ENCODE data around the gene DSCAML1. TPM values are rescaled to one million over a fixed set of nuclear protein-coding genes. Genes with fewer than 3 reads are reported as not detected.

DSCAML1 gene
- total and polyA plus RNA-seq, 2 experiments from 2014 or later: not detected

- H3K9ac ChIP-seq: no peak overlapping the region
- H3K27ac ChIP-seq: no peak overlapping the region
- H3F3A ChIP-seq (ENCODE audit: insufficient read depth): no peaks in the 10 kb centered on the region
- in situ Hi-C loops (cut with MboI): no loop called here
- no peaks in the 10 kb centered on the region for H3K79me2 ChIP-seq (ENCODE audit: insufficient read depth)
- no peaks in the 10 kb centered on the region for H3K9me3 ChIP-seq (ENCODE audit: low read depth)
- H4K20me1 ChIP-seq (ENCODE audit: insufficient read depth): no peaks in the 10 kb centered on the region
- H2AFZ ChIP-seq: no peak overlapping the region
- no peak for DNase-seq
- no peaks in the 10 kb centered on the region for H3K4me1 ChIP-seq (ENCODE audit: insufficient read depth)
- TF ChIP-seq EZH2phosphoT487 (IDR thresholded peaks at IDR 0.05; ENCODE audit: insufficient read depth, low read depth): no peak
- TF ChIP-seq EZH2 (IDR thresholded peaks at IDR 0.05; ENCODE audit: insufficient read depth, poor library complexity, severe bottlenecking): no peak
- no peak overlapping the region for H3K4me3 ChIP-seq
- H3K9me2 ChIP-seq (ENCODE audit: insufficient read depth): no peaks in the 10 kb centered on the region
- WGBS, 2 experiments (ENCODE audit: low coverage in 1 of 2, low lambda C conversion rate in 2 of 2, missing lambda C conversion rate in 2 of 2): 96 to 98% methylated on average over 7 of the region's 7 CpGs
- H3K27me3 ChIP-seq (replicated peaks; ENCODE audit: insufficient read depth): no peaks in the 10 kb centered on the region
- no peak overlapping the region for H3K4me2 ChIP-seq (ENCODE audit: unreplicated experiment)
- H3K36me3 ChIP-seq (ENCODE audit: low read depth): peaks cover 13% of the 10 kb centered on the region; the same call in 1 of the 2 replicates
These were observed 383.4 kb downstream of the DSCAML1 start for GRCh38 chr11:117413616-117414015.

DNA sequence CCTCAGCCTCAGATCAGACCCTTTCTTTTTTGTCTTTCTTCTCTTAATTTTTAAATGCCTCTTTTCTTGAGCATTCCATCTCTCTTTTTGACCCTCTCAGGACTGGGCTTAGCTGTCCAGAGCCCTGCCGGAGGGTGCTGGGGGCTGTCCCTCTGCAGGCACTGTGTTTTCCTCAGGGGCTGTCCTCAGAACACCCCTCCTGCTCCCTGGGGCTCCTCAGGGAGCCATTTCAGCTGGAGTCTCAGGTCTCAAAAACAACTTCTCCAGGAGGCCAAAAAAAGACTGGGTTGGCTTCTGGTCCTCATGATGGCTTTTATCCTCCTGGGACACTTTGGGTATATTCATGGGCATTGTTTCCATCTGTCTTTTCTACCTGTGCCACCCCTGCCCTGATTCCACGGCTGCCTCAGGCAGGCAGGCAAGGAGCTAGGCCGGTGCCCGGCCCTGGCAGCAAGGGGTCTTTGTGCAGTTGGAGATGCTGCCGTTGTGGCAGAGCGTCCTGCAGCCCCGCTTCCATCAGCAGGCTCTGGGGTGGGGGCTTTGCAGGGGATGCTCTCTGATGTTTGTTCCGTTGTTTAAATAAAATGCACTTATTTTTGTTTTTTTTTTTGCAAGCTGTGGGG is 384.3 kb downstream of the DSCAML1 start:
- H3K27me3 ChIP-seq (replicated peaks; ENCODE audit: insufficient read depth): no peaks in the 10 kb centered on the region
- no peak overlapping the region for H3K4me3 ChIP-seq
- H3K79me2 ChIP-seq (ENCODE audit: insufficient read depth): no peaks in the 10 kb centered on the region
- in situ Hi-C loops (cut with MboI): no loop called here
- no peak overlapping the region for H3K4me2 ChIP-seq (ENCODE audit: unreplicated experiment)
- H4K20me1 ChIP-seq (ENCODE audit: insufficient read depth): no peaks in the 10 kb centered on the region
- no peak for DNase-seq
- no peak for TF ChIP-seq EZH2phosphoT487 (IDR thresholded peaks at IDR 0.05; ENCODE audit: insufficient read depth, low read depth)
- no peak for TF ChIP-seq EZH2 (IDR thresholded peaks at IDR 0.05; ENCODE audit: insufficient read depth, poor library complexity, severe bottlenecking)
- no peaks in the 10 kb centered on the region for H3F3A ChIP-seq (ENCODE audit: insufficient read depth)
- H3K9me2 ChIP-seq (ENCODE audit: insufficient read depth): no peaks in the 10 kb centered on the region
- H3K4me1 ChIP-seq (ENCODE audit: insufficient read depth): no peaks in the 10 kb centered on the region
- no peak overlapping the region for H3K27ac ChIP-seq
- H3K36me3 ChIP-seq (ENCODE audit: low read depth): peaks cover 21% of the 10 kb centered on the region; the same call in 1 of the 2 replicates
- no peak overlapping the region for H2AFZ ChIP-seq
- H3K9ac ChIP-seq: no peak overlapping the region
- WGBS, 2 experiments (ENCODE audit: low coverage in 1 of 2, low lambda C conversion rate in 2 of 2, missing lambda C conversion rate in 2 of 2): 82% methylated on average over 8 of the region's 8 CpGs
- no peaks in the 10 kb centered on the region for H3K9me3 ChIP-seq (ENCODE audit: low read depth)

GRCh38 chr11:117412176-117412575 is 384.8 kb downstream of the DSCAML1 start:
- Histone ChIP-seq H3K4me2 (ENCODE audit: unreplicated experiment) (no peak overlapping the region), H3K4me1 (ENCODE audit: insufficient read depth) (no peaks in the 10 kb centered on the region), H3K9ac (no peak overlapping the region), H3K4me3 (no peak overlapping the region), H3K9me2 (ENCODE audit: insufficient read depth) (no peaks in the 10 kb centered on the region), H3F3A (ENCODE audit: insufficient read depth) (no peaks in the 10 kb centered on the region), H2AFZ (no peak overlapping the region), H4K20me1 (ENCODE audit: insufficient read depth) (no peaks in the 10 kb centered on the region), H3K27ac (no peak overlapping the region), H3K79me2 (ENCODE audit: insufficient read depth) (no peaks in the 10 kb centered on the region), H3K36me3 (ENCODE audit: low read depth) (peaks cover 24% of the 10 kb centered on the region; the same call in 1 of the 2 replicates), H3K27me3 (replicated peaks; ENCODE audit: insufficient read depth) (no peaks in the 10 kb centered on the region), H3K9me3 (ENCODE audit: low read depth) (no peaks in the 10 kb centered on the region)
- 97% methylated on average over 9 to 10 of the region's 10 CpGs for WGBS, 2 experiments (ENCODE audit: low coverage in 1 of 2, low lambda C conversion rate in 2 of 2, missing lambda C conversion rate in 2 of 2)
- in situ Hi-C loops (cut with MboI): no loop called here
- TF ChIP-seq EZH2phosphoT487 (IDR thresholded peaks at IDR 0.05; ENCODE audit: insufficient read depth, low read depth) (no peak), EZH2 (IDR thresholded peaks at IDR 0.05; ENCODE audit: insufficient read depth, poor library complexity, severe bottlenecking) (no peak)
- no peak for DNase-seq

DNA sequence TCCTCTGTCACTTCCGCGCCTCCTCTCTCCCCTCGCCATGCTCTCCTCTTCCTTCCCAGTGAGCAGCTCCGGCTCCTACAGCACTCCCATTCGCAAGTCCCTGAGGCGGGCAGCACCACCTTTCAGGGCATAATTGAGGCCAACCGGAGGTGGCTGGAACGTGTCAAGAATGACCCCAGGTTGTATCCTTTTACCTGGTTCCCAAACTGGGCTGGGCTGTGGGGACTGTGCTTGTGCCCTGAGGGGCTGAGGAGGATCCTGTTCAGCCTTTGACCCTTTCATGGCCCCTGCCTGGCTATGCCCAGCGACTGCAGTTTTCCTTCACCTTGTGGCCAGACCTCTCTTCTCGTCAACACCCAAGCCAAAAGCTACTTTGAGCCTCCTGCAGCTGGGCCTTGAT is 385.3 kb downstream of the DSCAML1 start:
- H3K9me3 ChIP-seq (ENCODE audit: low read depth): no peaks in the 10 kb centered on the region
- WGBS, 2 experiments (ENCODE audit: low coverage in 1 of 2, low lambda C conversion rate in 2 of 2, missing lambda C conversion rate in 2 of 2): 92 to 94% methylated on average over 10 of the region's 10 CpGs

More for the DNA sequence above, 385.3 kb downstream of the DSCAML1 start:
- no peaks in the 10 kb centered on the region for H3K4me1 ChIP-seq (ENCODE audit: insufficient read depth)
- no peak for TF ChIP-seq EZH2phosphoT487 (IDR thresholded peaks at IDR 0.05; ENCODE audit: insufficient read depth, low read depth)
- no peak for TF ChIP-seq EZH2 (IDR thresholded peaks at IDR 0.05; ENCODE audit: insufficient read depth, poor library complexity, severe bottlenecking)
- H3K9ac ChIP-seq: no peak overlapping the region
- no peak overlapping the region for H3K4me3 ChIP-seq
- H3K27me3 ChIP-seq (replicated peaks; ENCODE audit: insufficient read depth): no peaks in the 10 kb centered on the region
- H3K79me2 ChIP-seq (ENCODE audit: insufficient read depth): no peaks in the 10 kb centered on the region
- H3K9me2 ChIP-seq (ENCODE audit: insufficient read depth): no peaks in the 10 kb centered on the region
- DNase-seq: no peak
- no peak overlapping the region for H3K27ac ChIP-seq
- H3F3A ChIP-seq (ENCODE audit: insufficient read depth): no peaks in the 10 kb centered on the region
- no peaks in the 10 kb centered on the region for H4K20me1 ChIP-seq (ENCODE audit: insufficient read depth)
- H3K36me3 ChIP-seq (ENCODE audit: low read depth): peaks cover 24% of the 10 kb centered on the region; the same call in 1 of the 2 replicates
- no peak overlapping the region for H3K4me2 ChIP-seq (ENCODE audit: unreplicated experiment)
- in situ Hi-C loops (cut with MboI): no loop called here
- no peak overlapping the region for H2AFZ ChIP-seq
